GM19467 (cell line): ENCODE measurements around the gene LDLR.
"Not testable (repeated sequence)": the region's sequence is repeated elsewhere in the genome, so short reads cannot be mapped to it uniquely, and the experiment has no call there.

Experiments used
- ATAC-seq: cut with Tn5 transposase; IDR thresholded peaks from one replicate; pipeline ENCODE4 v1.9.1; 2021; ENCODE audit warnings: mild to moderate bottlenecking, moderate library complexity; ENCODE audit not compliant: unreplicated experiment

LDLR gene

GRCh38 chr19:11169896-11170678 lies 80.8 kb downstream of the LDLR start:
- ATAC-seq, result no peak

DNA sequence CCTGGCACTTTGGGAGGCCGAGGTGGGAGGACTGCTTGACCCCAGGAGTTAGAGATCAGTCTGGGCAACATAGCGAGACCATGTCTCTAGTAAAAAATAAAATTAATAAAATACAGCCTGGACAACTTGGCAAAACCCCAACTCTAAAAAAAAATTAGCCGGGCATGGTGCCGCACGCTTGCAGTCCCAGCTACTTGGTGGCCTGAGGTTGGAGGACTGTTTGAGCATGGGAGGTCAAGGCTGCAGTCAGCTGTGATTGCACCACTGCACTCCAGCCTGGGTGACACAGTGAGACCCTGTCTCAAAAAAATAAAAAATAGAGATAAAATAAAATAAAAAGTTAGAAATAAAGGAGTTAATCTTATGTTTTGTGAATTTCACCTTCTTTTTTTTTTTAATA lies 81.9 kb downstream of the LDLR start:
- ATAC-seq, result no peak

DNA sequence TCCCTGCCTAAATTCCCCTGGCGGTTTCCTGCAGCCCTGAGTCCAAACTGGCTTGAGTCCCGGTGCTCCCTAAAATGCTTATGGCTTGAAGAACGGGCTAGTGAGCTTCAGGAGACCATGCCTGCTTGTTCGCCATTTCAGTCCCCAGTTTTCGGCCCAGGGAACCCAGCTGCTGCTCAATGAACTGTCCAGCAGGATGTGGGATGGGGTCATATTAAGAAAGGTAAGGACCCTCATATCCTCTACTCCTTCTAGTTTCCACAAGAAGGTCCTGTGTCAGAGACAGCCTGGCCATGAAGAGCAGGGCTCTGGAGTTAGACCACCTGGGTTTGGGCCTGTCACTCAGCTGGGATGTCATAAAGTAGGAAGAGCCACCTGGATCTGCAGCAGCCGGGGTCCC lies 83.3 kb downstream of the LDLR start:
- ATAC-seq, result no peak

GRCh38 chr19:11173516-11174155 lies 84.4 kb downstream of the LDLR start:
- no peak for ATAC-seq

- no peak for ATAC-seq
These were observed 85.1 kb downstream of the LDLR start for GRCh38 chr19:11174336-11174735.

GRCh38 chr19:11175920-11176319 lies 86.7 kb downstream of the LDLR start:
- ATAC-seq, result no peak

- ATAC-seq, result no peak
These were observed 87.4 kb downstream of the LDLR start for GRCh38 chr19:11176466-11177193.

GRCh38 chr19:11177592-11177991 lies 88.3 kb downstream of the LDLR start:
- no peak for ATAC-seq

DNA sequence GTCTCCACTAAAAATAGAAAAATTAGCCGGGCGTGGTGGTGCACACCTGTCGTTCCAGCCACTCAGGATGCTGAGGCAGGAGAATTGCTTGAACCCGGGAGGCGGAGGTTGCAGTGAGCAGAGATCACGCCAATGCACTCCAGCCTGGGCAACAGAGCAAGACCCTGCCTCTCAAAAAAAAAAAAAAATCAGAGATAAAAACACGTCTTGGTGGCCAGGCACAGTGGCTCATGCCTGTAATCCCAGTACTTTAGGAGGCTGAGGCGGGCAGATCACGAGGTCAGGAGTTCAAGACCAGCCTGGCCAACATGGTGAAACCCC lies 89.8 kb downstream of the LDLR start:
- ATAC-seq, result not testable (repeated sequence)

GRCh38 chr19:11179716-11180297 lies 90.5 kb downstream of the LDLR start:
- ATAC-seq, result no peak

- ATAC-seq, result no peak
These were observed 91.1 kb downstream of the LDLR start for GRCh38 chr19:11180346-11180745.

DNA sequence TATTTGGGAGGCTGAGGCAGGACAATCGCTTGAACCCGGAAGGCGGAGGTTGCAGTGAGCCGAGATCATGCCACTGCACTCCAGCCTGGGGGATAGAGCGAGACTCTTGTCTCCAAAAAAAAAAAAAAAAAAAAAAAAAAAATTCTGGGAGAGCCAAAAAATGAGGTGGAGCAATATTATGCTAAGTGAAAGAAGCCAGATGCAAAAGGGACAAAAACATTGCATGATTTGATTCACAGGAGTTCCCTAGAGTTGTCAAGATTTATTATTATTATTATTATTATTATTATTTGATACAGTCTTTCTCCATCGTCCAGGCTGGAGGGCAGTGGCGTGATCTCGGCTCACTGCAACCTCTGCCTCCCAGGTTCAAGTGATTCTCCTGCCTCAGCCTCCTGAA lies 91.7 kb downstream of the LDLR start:
- ATAC-seq, result not testable (repeated sequence)

- no peak for ATAC-seq
These were observed 92.2 kb downstream of the LDLR start for GRCh38 chr19:11181488-11181887.
